Activated B cell treated with CpG ODN at 0.5 μM for 24 hours (primary cell): Measurements from ENCODE around the gene PTRHD1. TPM values are rescaled to one million over a fixed set of nuclear protein-coding genes. Genes with fewer than 3 reads are reported as not detected.

ENCODE experiments used
- ATAC-seq: fragments of 200-7000 bp; cut with Tn5 transposase; one replicate; pipeline ENCODE4 v1.10.0; 2021; ENCODE audit warnings: low read depth, mild to moderate bottlenecking, moderate library complexity
- CTCF ChIA-PET: fragments of 350-600 bp; sonication (Branson Sonifier 250); formaldehyde crosslinking; loops from one replicate; lab custom pipeline; 2021; ENCODE audit warnings: antibody characterized with exemption; lab: Charles Lee
- POLR2A ChIA-PET: fragments of 350-600 bp; sonication (Branson Sonifier 250); formaldehyde crosslinking; loops from one replicate; lab custom pipeline; 2021; ENCODE audit warnings: antibody characterized with exemption; lab: Charles Lee
- DNase-seq: peaks from one replicate; pipeline ENCODE4 v3.0.0; 2022
- H3K27ac Mint-ChIP-seq: one replicate; pipeline ENCODE4 v1.8.0; 2020; ENCODE audit warnings: mixed read lengths
- H3K27me3 Mint-ChIP-seq: one replicate; pipeline ENCODE4 v1.8.0; 2021; ENCODE audit warnings: mixed read lengths
- H3K36me3 Mint-ChIP-seq: one replicate; pipeline ENCODE4 v1.8.0; 2021; ENCODE audit warnings: low read depth, mixed read lengths
- H3K4me1 Mint-ChIP-seq: one replicate; pipeline ENCODE4 v1.8.0; 2021; ENCODE audit warnings: mixed read lengths
- H3K4me3 Mint-ChIP-seq: one replicate; pipeline ENCODE4 v1.8.0; 2020; ENCODE audit warnings: mild to moderate bottlenecking, mixed read lengths
- H3K9me3 Mint-ChIP-seq: one replicate; pipeline ENCODE4 v1.8.0; 2020; ENCODE audit warnings: mixed read lengths
- CTCF ChIP-seq: fragments of 200-600 bp; IDR thresholded peaks from one replicate; pipeline ENCODE4 v1.8.0; 2022; ENCODE audit warnings: antibody characterized with exemption, mild to moderate bottlenecking
- intact Hi-C: fragments of 100-400 bp; cut with micrococcal nuclease; formaldehyde crosslinking; loops from one replicate; pipeline ENCODE4 v1.15.1; 2024
- total RNA-seq: library from RNA; stranded (reverse); gene quantifications from 2 replicates; pipeline ENCODE4 v1.2.3, GENCODE V29; 2022

PTRHD1 gene
- total RNA-seq, 1 donor from 2014 or later = 41.1 TPM

DNA sequence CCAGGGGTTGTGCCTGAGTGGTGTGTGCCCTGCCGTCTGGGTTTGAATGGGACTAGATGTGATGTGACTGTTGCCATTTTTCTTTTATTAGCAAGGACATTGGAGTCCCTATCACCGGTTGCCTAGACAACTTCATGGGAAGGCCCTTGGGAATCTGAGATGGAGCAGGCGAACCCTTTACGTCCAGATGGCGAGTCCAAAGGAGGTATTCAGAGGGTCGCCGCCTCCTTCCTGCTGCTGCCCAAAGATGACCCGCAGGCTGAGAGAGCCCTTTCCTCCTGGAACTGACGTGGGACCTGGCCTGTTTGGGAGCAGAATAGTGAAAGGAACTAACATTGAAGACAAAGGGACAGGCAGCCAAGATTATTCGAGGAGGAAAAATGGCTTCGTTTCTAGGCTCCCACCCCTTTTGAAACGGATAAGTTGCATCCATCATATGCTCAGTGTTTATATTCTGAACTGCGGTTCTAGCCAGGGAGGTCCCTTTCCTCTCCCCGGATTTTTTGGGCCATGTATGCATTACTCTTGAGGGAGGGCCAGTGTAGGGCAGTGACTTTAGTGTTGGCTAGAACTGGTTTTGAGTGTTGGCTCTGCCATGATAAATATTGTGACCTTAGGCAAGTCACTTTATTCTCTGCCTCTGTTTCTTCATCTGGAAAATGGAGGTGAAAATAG lies 707 bp upstream of the PTRHD1 start:
- no peak for TF ChIP-seq CTCF
- H3K9me3 Mint-ChIP-seq = no peaks in the 10 kb centered on the region
- H3K36me3 Mint-ChIP-seq = peaks cover 29% of the 10 kb centered on the region
- H3K4me1 Mint-ChIP-seq = peaks cover 18% of the 10 kb centered on the region
- ChIA-PET POLR2A (interaction anchor here (0.9 to 2.0 kb wide), 4 partner anchors 32 to 483 kb away, joined by 3 to 11 read pairs (median 4); partner anchors contain the start of gene NCOA1), CTCF (interaction anchor here (1.3 kb wide), 1 partner anchor 384 kb away, joined by 3 read pairs; no protein-coding TSS in a partner anchor)
- peak overlapping the region; percentile 98 for H3K4me3 Mint-ChIP-seq
- ATAC-seq (no peak), DNase-seq (no peak)
- no peaks in the 10 kb centered on the region for H3K27me3 Mint-ChIP-seq
- intact Hi-C loops = loop anchor here (1.0 to 5.0 kb wide), 6 partner anchors 9 to 1553 kb away; partner anchors contain the start of genes ADCY3, ADGRF3, NCOA1 and SELENOI
- H3K27ac Mint-ChIP-seq = peak overlapping the region; percentile 100

GRCh38 chr2:24792542-24792873 lies 683 bp downstream of the PTRHD1 start:
- ChIA-PET CTCF (interaction anchor here (1.3 to 1.6 kb wide), 2 partner anchors 35 to 383 kb away, joined by 3 to 4 read pairs; no protein-coding TSS in a partner anchor), POLR2A (interaction anchor here (0.7 to 2.0 kb wide), 11 partner anchors 13 to 865 kb away, joined by 3 to 11 read pairs (median 3); partner anchors contain the start of genes ATAD2B, ITSN2 and NCOA1)
- peak overlapping the region; percentile 100 for H3K27ac Mint-ChIP-seq
- peaks cover 25% of the 10 kb centered on the region for H3K36me3 Mint-ChIP-seq
- H3K9me3 Mint-ChIP-seq = no peaks in the 10 kb centered on the region
- H3K27me3 Mint-ChIP-seq = no peaks in the 10 kb centered on the region
- intact Hi-C loops = loop anchor here (2.0 to 5.0 kb wide), 3 partner anchors 302 to 1555 kb away; partner anchors contain the start of genes ADGRF3, NCOA1, SELENOI and SF3B6
- DNase-seq (no peak), ATAC-seq (no peak)
- H3K4me1 Mint-ChIP-seq = peaks cover 19% of the 10 kb centered on the region
- H3K4me3 Mint-ChIP-seq = peak overlapping the region; percentile 98
- TF ChIP-seq CTCF = no peak

- Mint-ChIP-seq H3K36me3 (peaks cover 24% of the 10 kb centered on the region), H3K4me3 (no peak overlapping the region), H3K4me1 (peaks cover 26% of the 10 kb centered on the region), H3K27me3 (no peaks in the 10 kb centered on the region), H3K27ac (no peak overlapping the region), H3K9me3 (no peaks in the 10 kb centered on the region)
- ChIA-PET POLR2A (interaction anchor here (0.6 kb wide), 1 partner anchor 818 kb away, joined by 6 read pairs; no protein-coding TSS in a partner anchor), CTCF (interaction anchor here (1.6 kb wide), 1 partner anchor 36 kb away, joined by 4 read pairs; no protein-coding TSS in a partner anchor)
- intact Hi-C loops = loop anchor here (5.0 kb wide), 2 partner anchors 714 to 1556 kb away; partner anchors contain the start of genes ADGRF3, SELENOI and SF3B6
- DNase-seq (no peak), ATAC-seq (no peak)
- TF ChIP-seq CTCF = no peak
Measured at GRCh38 chr2:24791452-24791851, 1.7 kb downstream of the PTRHD1 start.

DNA sequence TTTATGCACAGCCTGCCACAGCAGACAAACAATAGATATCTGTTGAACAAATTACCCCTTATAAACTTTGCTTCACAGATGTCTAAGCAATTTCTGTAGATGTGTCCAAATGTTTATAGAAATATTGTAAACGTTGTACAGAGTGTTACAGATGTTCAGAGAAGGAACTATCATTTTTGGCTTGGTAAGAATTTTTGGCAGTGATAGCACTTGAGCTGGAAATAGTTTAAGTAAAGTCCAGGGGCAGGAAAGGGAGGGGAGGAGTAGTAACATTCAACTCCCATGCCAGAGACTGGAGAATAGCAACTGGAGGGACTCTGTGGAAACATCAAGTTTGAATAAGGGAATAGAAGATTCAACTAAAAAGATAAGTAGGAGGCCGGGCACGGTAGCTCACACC lies 4.4 kb downstream of the PTRHD1 start:
- intact Hi-C loops = no loop called here
- no peak for DNase-seq
- Mint-ChIP-seq H3K4me1 (peaks cover 39% of the 10 kb centered on the region), H3K36me3 (peaks cover 24% of the 10 kb centered on the region), H3K27ac (no peak overlapping the region), H3K4me3 (no peak overlapping the region), H3K27me3 (no peaks in the 10 kb centered on the region), H3K9me3 (no peaks in the 10 kb centered on the region)
- TF ChIP-seq CTCF = no peak
- POLR2A ChIA-PET = interaction anchor here (1.9 kb wide), 1 partner anchor 297 kb away, joined by 7 read pairs; the partner anchor contains the start of gene NCOA1
- ATAC-seq = no peak
- CTCF ChIA-PET = no interaction called here

DNA sequence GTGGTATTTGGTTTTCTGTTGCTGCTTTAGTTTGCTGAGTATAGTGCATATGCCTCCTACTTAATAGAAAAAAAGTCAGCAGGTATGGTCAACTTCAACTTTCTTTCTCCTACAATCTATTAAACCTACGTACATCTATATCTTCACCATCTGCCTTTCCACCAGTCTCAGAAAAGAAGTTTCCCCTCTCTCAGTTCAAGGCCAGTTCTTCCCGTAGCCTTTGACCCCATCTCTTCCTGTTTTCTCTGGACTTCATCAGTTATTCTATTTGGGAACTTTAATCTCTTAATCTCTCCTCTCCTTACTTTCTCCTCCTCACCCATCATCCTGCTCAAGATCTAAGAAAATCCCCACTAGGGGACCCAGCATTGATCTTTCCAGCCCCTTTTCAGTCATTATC lies 5.7 kb downstream of the PTRHD1 start:
- Mint-ChIP-seq H3K27me3 (no peaks in the 10 kb centered on the region), H3K4me1 (peaks cover 29% of the 10 kb centered on the region), H3K4me3 (no peak overlapping the region), H3K9me3 (no peaks in the 10 kb centered on the region), H3K36me3 (peaks cover 15% of the 10 kb centered on the region), H3K27ac (no peak overlapping the region)
- ATAC-seq (no peak), DNase-seq (no peak)
- no peak for TF ChIP-seq CTCF
- CTCF ChIA-PET = interaction anchor here (1.3 kb wide), 1 partner anchor 379 kb away, joined by 4 read pairs; no protein-coding TSS in a partner anchor
- POLR2A ChIA-PET = no interaction called here
- intact Hi-C loops = no loop called here
